ENCODE results near the gene KCNT1. TPM values are rescaled to one million over a fixed set of nuclear protein-coding genes. Genes with fewer than 3 reads are reported as not detected.

KCNT1 gene
- total RNA-seq, 2 donors from 2014 or later: 0.28 to 0.38 TPM

GRCh38 chr9:135694414-135694813 is 7.6 kb upstream of the KCNT1 start:
- intact Hi-C loops (cut with DNase I): loop anchor here in 1 of 2 donors (10.0 kb wide), 1 partner anchor 410 kb away; no protein-coding TSS in a partner anchor
- no peak for DNase-seq (ENCODE audit: low spot score)

- intact Hi-C loops (cut with DNase I): loop anchor here in 1 of 2 donors (10.0 kb wide), 1 partner anchor 410 kb away; no protein-coding TSS in a partner anchor
- no peak for DNase-seq (ENCODE audit: low spot score)
Measured at GRCh38 chr9:135695036-135695435, 6.9 kb upstream of the KCNT1 start.

GRCh38 chr9:135695642-135696041 is 6.3 kb upstream of the KCNT1 start:
- no peak for DNase-seq (ENCODE audit: low spot score)
- intact Hi-C loops (cut with DNase I): loop anchor here in 1 of 2 donors (10.0 kb wide), 1 partner anchor 411 kb away; no protein-coding TSS in a partner anchor

GRCh38 chr9:135696446-135696845 is 5.5 kb upstream of the KCNT1 start:
- intact Hi-C loops (cut with DNase I): loop anchor here in 1 of 2 donors (10.0 kb wide), 1 partner anchor 412 kb away; no protein-coding TSS in a partner anchor
- no peak for DNase-seq (ENCODE audit: low spot score)

- DNase-seq (ENCODE audit: low spot score): no peak
- intact Hi-C loops (cut with DNase I): loop anchor here in 1 of 2 donors (10.0 kb wide), 1 partner anchor 412 kb away; no protein-coding TSS in a partner anchor
Measured at GRCh38 chr9:135697226-135697625, 4.8 kb upstream of the KCNT1 start.

- no peak for DNase-seq (ENCODE audit: low spot score)
- intact Hi-C loops (cut with DNase I): loop anchor here in 1 of 2 donors (10.0 kb wide), 1 partner anchor 413 kb away; no protein-coding TSS in a partner anchor
Measured at GRCh38 chr9:135698236-135698635, 3.7 kb upstream of the KCNT1 start.

GRCh38 chr9:135698767-135699166 is 3.2 kb upstream of the KCNT1 start:
- no peak for DNase-seq (ENCODE audit: low spot score)
- intact Hi-C loops (cut with DNase I): loop anchor here in 1 of 2 donors (10.0 kb wide), 1 partner anchor 414 kb away; no protein-coding TSS in a partner anchor

GRCh38 chr9:135699440-135699839 is 2.5 kb upstream of the KCNT1 start, which contains the start of gene SOHLH1:
Gene SOHLH1 (minus strand): TSS chr9:135699481. CDS start chr9:135699467, 14 bp downstream.
- intact Hi-C loops (cut with DNase I): loop anchor here in 1 of 2 donors (10.0 kb wide), 1 partner anchor 415 kb away; no protein-coding TSS in a partner anchor
- DNase-seq (ENCODE audit: low spot score): no peak

- intact Hi-C loops (cut with DNase I): no loop called here
- no peak for DNase-seq (ENCODE audit: low spot score)
Measured at GRCh38 chr9:135700525-135700924, 1.5 kb upstream of the KCNT1 start.

GRCh38 chr9:135701067-135701958 is 672 bp upstream of the KCNT1 start:
- DNase-seq (ENCODE audit: low spot score): no peak
- intact Hi-C loops (cut with DNase I): no loop called here

- intact Hi-C loops (cut with DNase I): no loop called here
- DNase-seq (ENCODE audit: low spot score): no peak
Measured at GRCh38 chr9:135703726-135704125, 1.7 kb downstream of the KCNT1 start.

- intact Hi-C loops (cut with DNase I): no loop called here
- DNase-seq (ENCODE audit: low spot score): no peak
Measured at GRCh38 chr9:135704483-135704882, 2.5 kb downstream of the KCNT1 start.

GRCh38 chr9:135705376-135705775 is 3.4 kb downstream of the KCNT1 start:
- intact Hi-C loops (cut with DNase I): no loop called here
- DNase-seq (ENCODE audit: low spot score): no peak

GRCh38 chr9:135706288-135706687 is 4.3 kb downstream of the KCNT1 start:
- intact Hi-C loops (cut with DNase I): no loop called here

GRCh38 chr9:135707252-135708138 is 5.5 kb downstream of the KCNT1 start:
- intact Hi-C loops (cut with DNase I): no loop called here
- no peak for DNase-seq (ENCODE audit: low spot score)

More at GRCh38 chr9:135706288-135706687, 4.3 kb downstream of the KCNT1 start:
- DNase-seq (ENCODE audit: low spot score): no peak

- intact Hi-C loops (cut with DNase I): no loop called here
Measured at GRCh38 chr9:135708164-135708563, 6.2 kb downstream of the KCNT1 start.

GRCh38 chr9:135711391-135711790 is 9.4 kb downstream of the KCNT1 start:
- no peak for DNase-seq (ENCODE audit: low spot score)
- intact Hi-C loops (cut with DNase I): no loop called here

More at GRCh38 chr9:135708164-135708563, 6.2 kb downstream of the KCNT1 start:
- DNase-seq (ENCODE audit: low spot score): no peak

GRCh38 chr9:135711881-135712280 is 9.9 kb downstream of the KCNT1 start:
- intact Hi-C loops (cut with DNase I): no loop called here
- DNase-seq (ENCODE audit: low spot score): no peak

- DNase-seq (ENCODE audit: low spot score): no peak
- intact Hi-C loops (cut with DNase I): no loop called here
Measured at GRCh38 chr9:135712613-135713295, 10.8 kb downstream of the KCNT1 start.

Measured in posterior vena cava (tissue), 2 donors.